PC-9 (cell line): ENCODE measurements around the gene PSMC3IP.

Experiments used
- CTCF ChIP-seq: fragments of 200-600 bp; sonication (generic); conservative IDR thresholded peaks from 2 replicates; pipeline ENCODE4 v1.6.1; 2017; ENCODE audit warnings: mixed run types, antibody characterized with exemption, mild to moderate bottlenecking, moderate library complexity
- EZH2 ChIP-seq: fragments of 200-600 bp; sonication (generic); IDR thresholded peaks from 2 replicates; pipeline ENCODE4 v1.8.0; 2017; ENCODE audit warnings: antibody characterized with exemption, low read depth

GRCh38 chr17:42529061-42529460, 48.5 kb downstream of the PSMC3IP start:
- TF ChIP-seq CTCF (no peak), EZH2 (no peak)
